ENCODE results near the gene CDH4. TPM values are rescaled to one million over a fixed set of nuclear protein-coding genes. Genes with fewer than 3 reads are reported as not detected.

CDH4 gene
- total RNA-seq, 1 donor from 2014 or later: not detected

- no peaks in the 10 kb centered on the region for H3K9me3 ChIP-seq
- no peak for DNase-seq (ENCODE audit: low spot score in 2 of 2)
- no peaks in the 10 kb centered on the region for H3K27me3 ChIP-seq
- H3K27ac ChIP-seq: no peak overlapping the region
- H3K36me3 ChIP-seq: no peaks in the 10 kb centered on the region
- no peak overlapping the region for H3K4me3 ChIP-seq
- no peaks in the 10 kb centered on the region for H3K4me1 ChIP-seq
- intact Hi-C loops (cut with DNase I): no loop called here
- TF ChIP-seq, protein P1, sequence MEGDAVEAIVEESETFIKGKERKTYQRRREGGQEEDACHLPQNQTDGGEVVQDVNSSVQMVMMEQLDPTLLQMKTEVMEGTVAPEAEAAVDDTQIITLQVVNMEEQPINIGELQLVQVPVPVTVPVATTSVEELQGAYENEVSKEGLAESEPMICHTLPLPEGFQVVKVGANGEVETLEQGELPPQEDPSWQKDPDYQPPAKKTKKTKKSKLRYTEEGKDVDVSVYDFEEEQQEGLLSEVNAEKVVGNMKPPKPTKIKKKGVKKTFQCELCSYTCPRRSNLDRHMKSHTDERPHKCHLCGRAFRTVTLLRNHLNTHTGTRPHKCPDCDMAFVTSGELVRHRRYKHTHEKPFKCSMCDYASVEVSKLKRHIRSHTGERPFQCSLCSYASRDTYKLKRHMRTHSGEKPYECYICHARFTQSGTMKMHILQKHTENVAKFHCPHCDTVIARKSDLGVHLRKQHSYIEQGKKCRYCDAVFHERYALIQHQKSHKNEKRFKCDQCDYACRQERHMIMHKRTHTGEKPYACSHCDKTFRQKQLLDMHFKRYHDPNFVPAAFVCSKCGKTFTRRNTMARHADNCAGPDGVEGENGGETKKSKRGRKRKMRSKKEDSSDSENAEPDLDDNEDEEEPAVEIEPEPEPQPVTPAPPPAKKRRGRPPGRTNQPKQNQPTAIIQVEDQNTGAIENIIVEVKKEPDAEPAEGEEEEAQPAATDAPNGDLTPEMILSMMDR (IDR thresholded peaks at IDR 0.05): no peak
Observed at GRCh38 chr20:61613917-61614705, 362.1 kb downstream of the CDH4 start.

DNA sequence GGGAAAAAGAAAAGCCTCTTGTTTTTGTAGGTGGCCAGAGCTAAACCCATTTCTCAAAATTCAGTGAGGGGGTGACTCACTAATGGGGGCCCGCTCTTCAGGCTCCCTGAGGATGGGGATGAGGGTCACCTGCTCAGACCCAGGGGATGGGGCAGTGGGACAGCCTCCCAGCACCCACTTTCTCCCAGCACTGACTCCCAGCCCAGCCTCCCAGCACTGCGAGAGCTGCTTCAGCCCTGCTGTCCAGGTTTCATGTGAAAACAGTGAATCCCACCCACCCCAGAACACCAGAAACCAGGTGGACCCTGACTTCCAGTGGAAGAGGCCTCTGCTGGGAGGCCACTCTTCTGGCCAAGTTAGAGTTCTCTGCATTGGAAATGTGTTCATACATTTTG is 362.6 kb downstream of the CDH4 start:
- Histone ChIP-seq H3K4me1 (no peaks in the 10 kb centered on the region), H3K4me3 (no peak overlapping the region), H3K27me3 (no peaks in the 10 kb centered on the region), H3K9me3 (no peaks in the 10 kb centered on the region), H3K27ac (no peak overlapping the region), H3K36me3 (no peaks in the 10 kb centered on the region)
- intact Hi-C loops (cut with DNase I): no loop called here
- no peak for DNase-seq (ENCODE audit: low spot score in 2 of 2)
- TF ChIP-seq, protein P1 (IDR thresholded peaks at IDR 0.05): no peak

GRCh38 chr20:61615806-61616205 is 363.7 kb downstream of the CDH4 start:
- Histone ChIP-seq H3K27me3 (no peaks in the 10 kb centered on the region), H3K27ac (no peak overlapping the region), H3K4me1 (no peaks in the 10 kb centered on the region), H3K9me3 (no peaks in the 10 kb centered on the region), H3K36me3 (no peaks in the 10 kb centered on the region), H3K4me3 (no peak overlapping the region)
- DNase-seq (ENCODE audit: low spot score in 2 of 2): no peak
- intact Hi-C loops (cut with DNase I): no loop called here
- TF ChIP-seq, protein P1 (IDR thresholded peaks at IDR 0.05): no peak

DNA sequence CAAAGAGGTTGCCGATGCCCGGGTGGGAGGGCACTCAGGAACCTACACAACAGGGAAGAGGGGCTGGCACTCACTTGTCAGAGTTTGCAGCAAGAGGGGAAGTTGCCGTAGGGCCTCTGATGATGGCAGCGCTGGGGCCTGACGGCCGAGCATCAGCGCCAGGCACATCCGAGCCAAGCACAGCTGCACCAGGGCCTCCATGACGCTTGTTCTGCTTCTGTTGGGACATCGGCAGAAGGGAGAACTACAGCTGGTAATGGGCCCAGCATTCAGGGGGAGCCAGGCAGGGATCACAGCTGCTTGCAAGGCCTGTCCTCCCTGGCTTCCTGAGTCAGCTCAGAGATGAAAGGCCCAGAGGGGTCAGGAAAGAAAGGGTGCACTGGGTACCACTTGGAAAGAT is 367.7 kb downstream of the CDH4 start:
- DNase-seq (ENCODE audit: low spot score in 2 of 2): no peak
- Histone ChIP-seq H3K4me1 (no peaks in the 10 kb centered on the region), H3K27me3 (no peaks in the 10 kb centered on the region), H3K27ac (no peak overlapping the region), H3K36me3 (no peaks in the 10 kb centered on the region), H3K4me3 (no peak overlapping the region), H3K9me3 (no peaks in the 10 kb centered on the region)
- TF ChIP-seq, protein P1 (IDR thresholded peaks at IDR 0.05): no peak
- intact Hi-C loops (cut with DNase I): no loop called here

- H3K27ac ChIP-seq: no peak overlapping the region
- no peaks in the 10 kb centered on the region for H3K27me3 ChIP-seq
- H3K4me3 ChIP-seq: no peak overlapping the region
- H3K4me1 ChIP-seq: no peaks in the 10 kb centered on the region
- intact Hi-C loops (cut with DNase I): no loop called here
- TF ChIP-seq, protein P1 (IDR thresholded peaks at IDR 0.05): no peak
- H3K9me3 ChIP-seq: no peaks in the 10 kb centered on the region
- no peak for DNase-seq (ENCODE audit: low spot score in 2 of 2)
- H3K36me3 ChIP-seq: no peaks in the 10 kb centered on the region
Observed at GRCh38 chr20:61620174-61620573, 368.1 kb downstream of the CDH4 start.
